SK-N-SH treated with all-trans-retinoic acid at 6 μM for 48 hours (cell line): Measurements from ENCODE around the gene TMEM9B.

Source experiments
- ATAC-seq: fragments of 200-7000 bp; cut with Tn5 transposase; 3 replicates; pipeline ENCODE4 v1.9.1; 2020; ENCODE audit warnings: mild to moderate bottlenecking, moderate library complexity
- ARNTL ChIP-seq: fragments of 450-650 bp; formaldehyde crosslinking; IDR thresholded peaks from 2 replicates; pipeline ENCODE4 v1.5.0; 2020; ENCODE audit warnings: low read depth, mild to moderate bottlenecking, moderate library complexity, borderline replicate concordance
- BACH2 ChIP-seq: fragments of 250-450 bp; sonication (Bioruptor Pico); IDR thresholded peaks from 2 replicates; pipeline ENCODE4 v1.9.0; 2021; ENCODE audit warnings: mild to moderate bottlenecking, borderline replicate concordance
- CREB5 ChIP-seq: fragments of 250-450 bp; sonication (Bioruptor Pico); IDR thresholded peaks from 2 replicates; pipeline ENCODE4 v1.5.1; 2020; ENCODE audit warnings: low read depth, mild to moderate bottlenecking, moderate library complexity
- CSDC2 ChIP-seq: fragments of 250-450 bp; sonication (Bioruptor Pico); IDR thresholded peaks from 2 replicates; pipeline ENCODE4 v1.5.0; 2020; ENCODE audit warnings: mild to moderate bottlenecking, moderate library complexity
- CSRNP3 ChIP-seq: fragments of 250-450 bp; sonication (Bioruptor Pico); IDR thresholded peaks from 2 replicates; pipeline ENCODE4 v1.5.1; 2021; ENCODE audit warnings: mild to moderate bottlenecking, moderate library complexity
- GLIS3 ChIP-seq: fragments of 250-450 bp; sonication (Bioruptor Pico); IDR thresholded peaks from 2 replicates; pipeline ENCODE4 v1.5.0; 2020; ENCODE audit warnings: mild to moderate bottlenecking, moderate library complexity
- ISL1 ChIP-seq: fragments of 250-450 bp; sonication (Bioruptor Pico); IDR thresholded peaks from 2 replicates; pipeline ENCODE4 v2.1.2; 2022; ENCODE audit warnings: mild to moderate bottlenecking, moderate library complexity
- OSR1 ChIP-seq: fragments of 250-450 bp; sonication (Bioruptor Pico); IDR thresholded peaks from 2 replicates; pipeline ENCODE4 v1.8.0; 2022; ENCODE audit warnings: moderate library complexity, mild to moderate bottlenecking, inconsistent platforms
- PATZ1 ChIP-seq: fragments of 250-450 bp; sonication (Bioruptor Pico); IDR thresholded peaks from 2 replicates; pipeline ENCODE4 v1.8.0; 2020; ENCODE audit warnings: mild to moderate bottlenecking, moderate library complexity, borderline replicate concordance
- POU6F1 ChIP-seq: fragments of 250-450 bp; sonication (Bioruptor Pico); IDR thresholded peaks from 2 replicates; pipeline ENCODE4 v1.8.0; 2021; ENCODE audit warnings: low read depth, mild to moderate bottlenecking, moderate library complexity, borderline replicate concordance
- PPARA ChIP-seq: fragments of 250-450 bp; sonication (Bioruptor Pico); IDR thresholded peaks from 2 replicates; pipeline ENCODE4 v1.5.0; 2020; ENCODE audit warnings: mild to moderate bottlenecking, borderline replicate concordance
- SNAI2 ChIP-seq: fragments of 250-450 bp; sonication (Bioruptor Pico); IDR thresholded peaks from 2 replicates; pipeline ENCODE4 v1.5.0; 2020; ENCODE audit warnings: mild to moderate bottlenecking, moderate library complexity
- TCF4 ChIP-seq: fragments of 250-450 bp; sonication (Bioruptor Pico); IDR thresholded peaks from 2 replicates; pipeline ENCODE4 v1.8.0; 2021; ENCODE audit warnings: mild to moderate bottlenecking, moderate library complexity, borderline replicate concordance
- TOX ChIP-seq: fragments of 250-450 bp; sonication (Bioruptor Pico); IDR thresholded peaks from 2 replicates; pipeline ENCODE4 v1.8.0; 2021; ENCODE audit warnings: mild to moderate bottlenecking, moderate library complexity, borderline replicate concordance
- TSHZ2 ChIP-seq: fragments of 250-450 bp; sonication (Bioruptor Pico); IDR thresholded peaks from 2 replicates; pipeline ENCODE4 v1.5.0; 2020; ENCODE audit warnings: mild to moderate bottlenecking, moderate library complexity
- ZC3H10 ChIP-seq: fragments of 250-450 bp; sonication (Bioruptor Pico); IDR thresholded peaks from 2 replicates; pipeline ENCODE4 v1.5.1; 2021; ENCODE audit warnings: mild to moderate bottlenecking, moderate library complexity
- ZFP3 ChIP-seq: fragments of 250-450 bp; sonication (Bioruptor Pico); IDR thresholded peaks from 2 replicates; pipeline ENCODE4 v1.5.0; 2020; ENCODE audit warnings: mild to moderate bottlenecking, moderate library complexity
- ZFP30 ChIP-seq: fragments of 450-650 bp; formaldehyde crosslinking; IDR thresholded peaks from 2 replicates; pipeline ENCODE4 v1.5.0; 2022; ENCODE audit warnings: mild to moderate bottlenecking, moderate library complexity
- ZNF565 ChIP-seq: fragments of 450-650 bp; formaldehyde crosslinking; conservative IDR thresholded peaks from 2 replicates; pipeline ENCODE4 v1.5.0; 2020; ENCODE audit warnings: low read depth, mild to moderate bottlenecking, moderate library complexity
- ZNF70 ChIP-seq: fragments of 450-650 bp; formaldehyde crosslinking; IDR thresholded peaks from 2 replicates; pipeline ENCODE4 v1.5.0; 2020; ENCODE audit warnings: mild to moderate bottlenecking, moderate library complexity
- ZNF8 ChIP-seq: fragments of 450-650 bp; formaldehyde crosslinking; IDR thresholded peaks from 2 replicates; pipeline ENCODE4 v1.5.0; 2020; ENCODE audit warnings: mild to moderate bottlenecking, moderate library complexity

The TMEM9B gene

GRCh38 chr11:8907116-8907515, 57.1 kb downstream of the TMEM9B start:
- TF ChIP-seq ZNF8 (no peak), ZNF565 (no peak), ARNTL (CRISPR knock-in tag) (no peak), ZFP3 (CRISPR knock-in tag) (no peak), CSDC2 (CRISPR knock-in tag) (no peak), ZC3H10 (CRISPR knock-in tag) (no peak), CREB5 (CRISPR knock-in tag) (no peak), GLIS3 (CRISPR knock-in tag) (no peak), TCF4 (no peak), PATZ1 (no peak), BACH2 (no peak), ZFP30 (no peak), PPARA (CRISPR knock-in tag) (no peak), OSR1 (CRISPR knock-in tag) (no peak), SNAI2 (CRISPR knock-in tag) (no peak), CSRNP3 (CRISPR knock-in tag) (no peak)
- ATAC-seq = no peak

GRCh38 chr11:8905528-8906165, 58.6 kb downstream of the TMEM9B start:
- TF ChIP-seq TCF4 (peak; percentile 18; the same call in 1 of the 2 replicates), SNAI2 (CRISPR knock-in tag) (no peak), ZFP3 (CRISPR knock-in tag) (no peak)
- ATAC-seq = peak; percentile 60

GRCh38 chr11:8899119-8899753, 65.0 kb downstream of the TMEM9B start:
- no peak for ATAC-seq
- TF ChIP-seq CSRNP3 (CRISPR knock-in tag) (no peak), ISL1 (CRISPR knock-in tag) (no peak), TSHZ2 (CRISPR knock-in tag) (no peak), PPARA (CRISPR knock-in tag) (no peak), CSDC2 (CRISPR knock-in tag) (no peak), TCF4 (no peak), ZFP30 (no peak), ZFP3 (CRISPR knock-in tag) (no peak), BACH2 (no peak), ZNF70 (CRISPR knock-in tag) (no peak), ZC3H10 (CRISPR knock-in tag) (no peak), SNAI2 (CRISPR knock-in tag) (no peak), POU6F1 (CRISPR knock-in tag) (no peak), TOX (CRISPR knock-in tag) (no peak)
